Heart left ventricle (tissue), 13 donors: ENCODE measurements around the gene G6PC2.

ENCODE experiments used
- CTCF ChIP-seq, 12 donors: fragments of 200-600 bp; sonication (generic) in 4 of 12; IDR thresholded peaks; one replicate each; pipeline versions ENCODE4 v1.5.0 to v1.8.0; 2018 to 2022; ENCODE audit warnings: antibody characterized with exemption in 12 of 12, mild to moderate bottlenecking in 5 of 12
- POLR2A ChIP-seq, 2 donors: fragments of 450-650 bp; IDR thresholded peaks; one replicate each; pipeline ENCODE4 v1.6.1; 2017; ENCODE audit warnings: antibody characterized with exemption in 2 of 2, mild to moderate bottlenecking in 2 of 2, moderate library complexity in 2 of 2
- donor health status: ischemic (EF 13 %, LVEDD 7.1; RV severe dilation, severe dysfunction).
- donor health status: DM: no; HTN: yes; CAD: no.
- donor health status: DM: no; HTN: no; CAD: no.
- donor health status: ischemic (EF 25% LVEDD 6.9; RV normal size, moderate dysfunction).
- donor health status: ischemic (EF 25% LVEDD 5.7; RV mildly dilated, moderate dysfunction).
- donor health status: ischemic (EF 35%, LVEDD 5.7; RV mildly dilated, moderate dysfunction).
- donor health status: nonischemic (EF 11% LVEDD 7.7; RV severe dilation, severe dysfunction).
- donor health status: DM: yes; HTN: yes; CAD: no.
- donor health status: PGD.
- donor health status: ischemic (EF 29% LVEDD 5.4; RV normal size, mild dysfunction).
- donor health status: nonischemic (EF 23%, LVEDD 6.1; RV moderate dilation, normal function).

- TF ChIP-seq CTCF (IDR thresholded peaks at IDR 0.05) (no peak), POLR2A (IDR thresholded peaks at IDR 0.05) (no peak)
Observed at GRCh38 chr2:168935810-168936581, 34.9 kb downstream of the G6PC2 start.
